Frontal cortex (tissue), 4 donors: Measurements from ENCODE around the gene KDM6A. TPM values are rescaled to one million over a fixed set of nuclear protein-coding genes. Genes with fewer than 3 reads are reported as not detected.
"Not testable (repeated sequence)": the region's sequence is repeated elsewhere in the genome, so short reads cannot be mapped to it uniquely, and the experiment has no call there.

Experiments
- DNase-seq, 2 donors: peaks; one replicate each; pipeline ENCODE4 v3.0.0; 2012; ENCODE audit warnings: low spot score in 2 of 2
- FAIRE-seq: peaks from 2 replicates; lab custom pipeline; 2012; peaks lifted over from hg19 to GRCh38; lab: Jason Lieb, UNC
- total RNA-seq: library from RNA; depleted of rRNA; stranded (reverse); fragments of >200 nt; gene quantifications from one replicate; pipeline ENCODE4 v1.2.3, GENCODE V29; 2014
- donor health status: control.
- donor health status: control.
- donor health status: control.

Gene KDM6A
- total RNA-seq: 27.7 TPM

GRCh38 chrX:44872821-44873414 lies at the start of gene KDM6A:
KDM6A (plus strand) TSS chrX:44873188; CDS start chrX:44873552, 364 bp downstream.
- DNase-seq (peak; percentile 89 to 99), FAIRE-seq (peak; percentile 43)

GRCh38 chrX:44823193-44823592 lies 49.8 kb upstream of the KDM6A start:
- FAIRE-seq, DNase-seq: not testable (repeated sequence)

- FAIRE-seq: no peak
- DNase-seq: no peak
Measured at GRCh38 chrX:44828008-44828605, 44.9 kb upstream of the KDM6A start.

- FAIRE-seq (no peak), DNase-seq (no peak)
Measured at GRCh38 chrX:44829832-44830231, 43.2 kb upstream of the KDM6A start.

GRCh38 chrX:44842550-44843317 lies 30.3 kb upstream of the KDM6A start:
- FAIRE-seq (no peak), DNase-seq (no peak)

- DNase-seq: no peak
- FAIRE-seq: no peak
Measured at GRCh38 chrX:44843318-44843702, 29.7 kb upstream of the KDM6A start.

- FAIRE-seq: no peak
- no peak for DNase-seq
Measured at GRCh38 chrX:44843753-44844152, 29.2 kb upstream of the KDM6A start, which contains the start of gene DUSP21. DUSP21 (plus strand) TSS chrX:44844021; CDS start chrX:44844133, 112 bp downstream.

- no peak for DNase-seq
- no peak for FAIRE-seq
Measured at GRCh38 chrX:44844204-44844603, 28.8 kb upstream of the KDM6A start.

GRCh38 chrX:44850891-44851290 lies 22.1 kb upstream of the KDM6A start:
- not testable (repeated sequence) for DNase-seq, FAIRE-seq

GRCh38 chrX:44871114-44871645 lies 1.8 kb upstream of the KDM6A start:
- FAIRE-seq: no peak

GRCh38 chrX:44871931-44872820 lies 812 bp upstream of the KDM6A start:
- DNase-seq (peak in 1 of 2 donors; percentile 21), FAIRE-seq (no peak)

More at GRCh38 chrX:44871114-44871645, 1.8 kb upstream of the KDM6A start:
- no peak for DNase-seq

GRCh38 chrX:44873415-44874276 lies 658 bp downstream of the KDM6A start:
- FAIRE-seq: no peak

GRCh38 chrX:44874420-44875184 lies 1.6 kb downstream of the KDM6A start:
- DNase-seq: peak in 1 of 2 donors; percentile 36
- FAIRE-seq: no peak

More at GRCh38 chrX:44873415-44874276, 658 bp downstream of the KDM6A start:
- peak; percentile 22 to 73 for DNase-seq

- DNase-seq (no peak), FAIRE-seq (peak; percentile 6)
Measured at GRCh38 chrX:44875185-44875489, 2.1 kb downstream of the KDM6A start.

GRCh38 chrX:44876086-44876485 lies 3.1 kb downstream of the KDM6A start:
- DNase-seq (no peak), FAIRE-seq (no peak)

- no peak for FAIRE-seq
Measured at GRCh38 chrX:44876767-44877166, 3.8 kb downstream of the KDM6A start.

GRCh38 chrX:44878780-44879179 lies 5.8 kb downstream of the KDM6A start:
- DNase-seq (no peak), FAIRE-seq (no peak)

More at GRCh38 chrX:44876767-44877166, 3.8 kb downstream of the KDM6A start:
- no peak for DNase-seq

GRCh38 chrX:44881549-44881948 lies 8.6 kb downstream of the KDM6A start:
- no peak for DNase-seq
- no peak for FAIRE-seq
